ENCODE measurements around the gene ARMCX1. TPM values are rescaled to one million over a fixed set of nuclear protein-coding genes. Genes with fewer than 3 reads are reported as not detected.

Gene ARMCX1
- 45.4 and 63.1 TPM in 2 replicates for total RNA-seq

DNA sequence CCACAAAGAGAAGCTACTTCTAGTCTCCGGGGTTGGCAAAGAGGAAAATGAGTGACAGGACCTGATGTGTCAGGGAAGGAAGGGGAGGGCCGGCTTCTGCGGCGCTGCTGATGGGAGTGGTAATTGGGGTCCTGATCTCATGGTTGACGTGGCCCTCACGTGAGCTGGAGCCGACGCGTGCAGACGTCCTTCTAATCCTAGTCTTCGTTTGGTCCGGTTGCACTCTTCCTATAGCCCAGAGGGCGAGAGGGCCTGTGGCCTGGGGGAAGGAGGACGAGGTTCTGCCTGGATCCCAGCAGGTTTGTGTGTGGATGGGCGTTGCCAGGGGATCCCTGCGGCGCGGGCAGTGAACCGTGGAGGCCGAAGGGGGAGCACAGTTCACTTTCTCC is at the start of gene ARMCX1:
Gene ARMCX1, plus strand, starts transcription at position 186 of the 389 bp plus-strand sequence. CDS start 2,384 bp downstream, outside the sequence.

Other genes starting within 250 kb of the ARMCX1 start
- 2.5 and 9.0 TPM in 2 replicates for gene TIMM8A, start 201.8 kb upstream of the ARMCX1 start, total RNA-seq
- gene BTK, start 164.4 kb upstream of the ARMCX1 start, total RNA-seq, result not detected in 2 replicates
- 278 and 320 TPM in 2 replicates for gene RPL36A, start 159.5 kb upstream of the ARMCX1 start, total RNA-seq
- gene GLA, start 142.6 kb upstream of the ARMCX1 start, total RNA-seq, result 27.3 and 38.0 TPM in 2 replicates
- gene HNRNPH2, start 142.3 kb upstream of the ARMCX1 start, total RNA-seq, result 64.5 and 96.4 TPM in 2 replicates
- 5.4 and 6.8 TPM in 2 replicates for gene ARMCX4, start 65.1 kb upstream of the ARMCX1 start, total RNA-seq
- gene ARMCX6, start 67.5 kb downstream of the ARMCX1 start, total RNA-seq, result 26.8 and 35.7 TPM in 2 replicates
- 89.3 and 113 TPM in 2 replicates for gene ARMCX3, start 72.6 kb downstream of the ARMCX1 start, total RNA-seq
- gene ARMCX2, start 109.3 kb downstream of the ARMCX1 start, total RNA-seq, result 112 and 123 TPM in 2 replicates

Data from regular cardiac myocyte (primary cell).